ENCODE results near the gene PBX2. TPM values are rescaled to one million over a fixed set of nuclear protein-coding genes. Genes with fewer than 3 reads are reported as not detected.

Gene PBX2
- total and polyA plus RNA-seq, 2 experiments from 2014 or later, result 7.2 to 111 TPM

DNA sequence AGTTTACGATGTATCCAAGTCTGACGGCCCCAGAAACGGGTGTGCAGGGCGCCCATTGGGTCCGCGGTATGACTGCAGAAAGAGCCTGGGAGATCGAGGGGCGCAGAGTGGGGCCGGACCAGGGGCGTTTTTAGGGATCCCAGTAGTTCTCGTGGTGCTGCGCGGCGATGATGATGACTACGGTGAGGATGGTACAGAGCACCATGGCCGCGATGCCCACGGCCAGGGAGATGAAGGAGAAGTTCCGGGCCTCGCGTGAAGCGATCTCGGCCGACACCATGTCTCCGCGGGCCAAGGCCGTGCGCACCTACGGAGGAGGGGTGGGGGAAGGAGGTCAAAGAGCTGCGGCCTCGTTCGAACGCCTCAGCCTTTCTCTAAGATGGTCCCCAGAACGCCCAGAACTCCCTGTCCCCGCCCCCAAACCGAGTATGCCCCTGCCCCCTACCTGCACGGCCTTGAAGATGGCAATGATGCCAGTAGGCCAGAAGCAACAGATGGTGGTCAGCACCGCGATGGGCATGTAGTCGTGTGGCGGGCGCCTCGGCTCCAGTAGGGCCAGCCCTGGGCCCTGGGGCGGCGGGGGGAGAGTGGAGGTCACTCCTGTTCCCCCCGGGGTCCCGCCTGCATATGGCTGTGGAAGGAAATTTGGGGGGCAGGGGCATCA lies 40.8 kb downstream of the PBX2 start:
- Histone ChIP-seq H3K27me3 (ENCODE audit: insufficient read depth) (peaks cover 44% of the 10 kb centered on the region), H2AFZ (peak overlapping the region; percentile 92), H3K79me2 (replicated peaks; ENCODE audit: insufficient read depth) (no peaks in the 10 kb centered on the region), H3F3A (replicated peaks; ENCODE audit: low read depth) (peaks cover 9% of the 10 kb centered on the region), H3K9me2 (ENCODE audit: insufficient read depth) (no peaks in the 10 kb centered on the region; the same call in 1 of the 2 replicates), H3K36me3 (ENCODE audit: insufficient read depth) (no peaks in the 10 kb centered on the region), H3K4me2 (peak overlapping the region; percentile 97), H4K20me1 (replicated peaks; ENCODE audit: insufficient read depth) (0 out of 2 replicates have a peak, but pooled peaks cover 5% of the 10 kb centered on the region), H3K4me1 (ENCODE audit: insufficient read depth) (peaks cover 41% of the 10 kb centered on the region), H3K4me3 (peak overlapping the region; percentile 100), H3K27ac (ENCODE audit: low read depth) (no peak overlapping the region)
- peak; percentile 6 for ATAC-seq
- no peak overlapping the region for H3K27ac Mint-ChIP-seq
- H3K27me3 Mint-ChIP-seq (ENCODE audit: insufficient read depth, low read depth, poor library complexity), result peaks cover 45% of the 10 kb centered on the region
- no peaks in the 10 kb centered on the region for H3K36me3 Mint-ChIP-seq (ENCODE audit: low read depth)
- peaks cover 57% of the 10 kb centered on the region for H3K4me1 Mint-ChIP-seq
- DNase-seq (ENCODE audit: low spot score), result peak; percentile 73
- H3K9me3 Mint-ChIP-seq, result no peaks in the 10 kb centered on the region; the same call in 2 of the 3 replicates
- peak overlapping the region; percentile 92 for H3K4me3 Mint-ChIP-seq
- TF ChIP-seq, protein P1, sequence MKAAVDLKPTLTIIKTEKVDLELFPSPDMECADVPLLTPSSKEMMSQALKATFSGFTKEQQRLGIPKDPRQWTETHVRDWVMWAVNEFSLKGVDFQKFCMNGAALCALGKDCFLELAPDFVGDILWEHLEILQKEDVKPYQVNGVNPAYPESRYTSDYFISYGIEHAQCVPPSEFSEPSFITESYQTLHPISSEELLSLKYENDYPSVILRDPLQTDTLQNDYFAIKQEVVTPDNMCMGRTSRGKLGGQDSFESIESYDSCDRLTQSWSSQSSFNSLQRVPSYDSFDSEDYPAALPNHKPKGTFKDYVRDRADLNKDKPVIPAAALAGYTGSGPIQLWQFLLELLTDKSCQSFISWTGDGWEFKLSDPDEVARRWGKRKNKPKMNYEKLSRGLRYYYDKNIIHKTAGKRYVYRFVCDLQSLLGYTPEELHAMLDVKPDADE (IDR thresholded peaks at IDR 0.05), result no peak
- no peak for TF ChIP-seq STAT1 (IDR thresholded peaks at IDR 0.05; ENCODE audit: unreplicated experiment)
- no peak for TF ChIP-seq NANOG (IDR thresholded peaks at IDR 0.05; ENCODE audit: borderline replicate concordance)
- TF ChIP-seq EZH2 (IDR thresholded peaks at IDR 0.05; ENCODE audit: low read depth, unreplicated experiment), result no peak
- no peak for TF ChIP-seq EZH2phosphoT487 (IDR thresholded peaks at IDR 0.05; ENCODE audit: unreplicated experiment)
- no peak for TF ChIP-seq CREB1 (CRISPR knock-in tag; IDR thresholded peaks at IDR 0.05; ENCODE audit: low read depth)
- TF ChIP-seq, protein P2, sequence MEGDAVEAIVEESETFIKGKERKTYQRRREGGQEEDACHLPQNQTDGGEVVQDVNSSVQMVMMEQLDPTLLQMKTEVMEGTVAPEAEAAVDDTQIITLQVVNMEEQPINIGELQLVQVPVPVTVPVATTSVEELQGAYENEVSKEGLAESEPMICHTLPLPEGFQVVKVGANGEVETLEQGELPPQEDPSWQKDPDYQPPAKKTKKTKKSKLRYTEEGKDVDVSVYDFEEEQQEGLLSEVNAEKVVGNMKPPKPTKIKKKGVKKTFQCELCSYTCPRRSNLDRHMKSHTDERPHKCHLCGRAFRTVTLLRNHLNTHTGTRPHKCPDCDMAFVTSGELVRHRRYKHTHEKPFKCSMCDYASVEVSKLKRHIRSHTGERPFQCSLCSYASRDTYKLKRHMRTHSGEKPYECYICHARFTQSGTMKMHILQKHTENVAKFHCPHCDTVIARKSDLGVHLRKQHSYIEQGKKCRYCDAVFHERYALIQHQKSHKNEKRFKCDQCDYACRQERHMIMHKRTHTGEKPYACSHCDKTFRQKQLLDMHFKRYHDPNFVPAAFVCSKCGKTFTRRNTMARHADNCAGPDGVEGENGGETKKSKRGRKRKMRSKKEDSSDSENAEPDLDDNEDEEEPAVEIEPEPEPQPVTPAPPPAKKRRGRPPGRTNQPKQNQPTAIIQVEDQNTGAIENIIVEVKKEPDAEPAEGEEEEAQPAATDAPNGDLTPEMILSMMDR (conservative IDR thresholded peaks at IDR 0.05; ENCODE audit: low read depth in 2 of 2), result no peak; a peak in 2 of 4 replicates
- TF ChIP-seq POLR2AphosphoS5 (IDR thresholded peaks at IDR 0.05; ENCODE audit: low read depth), result no peak
- TF ChIP-seq, protein P3, sequence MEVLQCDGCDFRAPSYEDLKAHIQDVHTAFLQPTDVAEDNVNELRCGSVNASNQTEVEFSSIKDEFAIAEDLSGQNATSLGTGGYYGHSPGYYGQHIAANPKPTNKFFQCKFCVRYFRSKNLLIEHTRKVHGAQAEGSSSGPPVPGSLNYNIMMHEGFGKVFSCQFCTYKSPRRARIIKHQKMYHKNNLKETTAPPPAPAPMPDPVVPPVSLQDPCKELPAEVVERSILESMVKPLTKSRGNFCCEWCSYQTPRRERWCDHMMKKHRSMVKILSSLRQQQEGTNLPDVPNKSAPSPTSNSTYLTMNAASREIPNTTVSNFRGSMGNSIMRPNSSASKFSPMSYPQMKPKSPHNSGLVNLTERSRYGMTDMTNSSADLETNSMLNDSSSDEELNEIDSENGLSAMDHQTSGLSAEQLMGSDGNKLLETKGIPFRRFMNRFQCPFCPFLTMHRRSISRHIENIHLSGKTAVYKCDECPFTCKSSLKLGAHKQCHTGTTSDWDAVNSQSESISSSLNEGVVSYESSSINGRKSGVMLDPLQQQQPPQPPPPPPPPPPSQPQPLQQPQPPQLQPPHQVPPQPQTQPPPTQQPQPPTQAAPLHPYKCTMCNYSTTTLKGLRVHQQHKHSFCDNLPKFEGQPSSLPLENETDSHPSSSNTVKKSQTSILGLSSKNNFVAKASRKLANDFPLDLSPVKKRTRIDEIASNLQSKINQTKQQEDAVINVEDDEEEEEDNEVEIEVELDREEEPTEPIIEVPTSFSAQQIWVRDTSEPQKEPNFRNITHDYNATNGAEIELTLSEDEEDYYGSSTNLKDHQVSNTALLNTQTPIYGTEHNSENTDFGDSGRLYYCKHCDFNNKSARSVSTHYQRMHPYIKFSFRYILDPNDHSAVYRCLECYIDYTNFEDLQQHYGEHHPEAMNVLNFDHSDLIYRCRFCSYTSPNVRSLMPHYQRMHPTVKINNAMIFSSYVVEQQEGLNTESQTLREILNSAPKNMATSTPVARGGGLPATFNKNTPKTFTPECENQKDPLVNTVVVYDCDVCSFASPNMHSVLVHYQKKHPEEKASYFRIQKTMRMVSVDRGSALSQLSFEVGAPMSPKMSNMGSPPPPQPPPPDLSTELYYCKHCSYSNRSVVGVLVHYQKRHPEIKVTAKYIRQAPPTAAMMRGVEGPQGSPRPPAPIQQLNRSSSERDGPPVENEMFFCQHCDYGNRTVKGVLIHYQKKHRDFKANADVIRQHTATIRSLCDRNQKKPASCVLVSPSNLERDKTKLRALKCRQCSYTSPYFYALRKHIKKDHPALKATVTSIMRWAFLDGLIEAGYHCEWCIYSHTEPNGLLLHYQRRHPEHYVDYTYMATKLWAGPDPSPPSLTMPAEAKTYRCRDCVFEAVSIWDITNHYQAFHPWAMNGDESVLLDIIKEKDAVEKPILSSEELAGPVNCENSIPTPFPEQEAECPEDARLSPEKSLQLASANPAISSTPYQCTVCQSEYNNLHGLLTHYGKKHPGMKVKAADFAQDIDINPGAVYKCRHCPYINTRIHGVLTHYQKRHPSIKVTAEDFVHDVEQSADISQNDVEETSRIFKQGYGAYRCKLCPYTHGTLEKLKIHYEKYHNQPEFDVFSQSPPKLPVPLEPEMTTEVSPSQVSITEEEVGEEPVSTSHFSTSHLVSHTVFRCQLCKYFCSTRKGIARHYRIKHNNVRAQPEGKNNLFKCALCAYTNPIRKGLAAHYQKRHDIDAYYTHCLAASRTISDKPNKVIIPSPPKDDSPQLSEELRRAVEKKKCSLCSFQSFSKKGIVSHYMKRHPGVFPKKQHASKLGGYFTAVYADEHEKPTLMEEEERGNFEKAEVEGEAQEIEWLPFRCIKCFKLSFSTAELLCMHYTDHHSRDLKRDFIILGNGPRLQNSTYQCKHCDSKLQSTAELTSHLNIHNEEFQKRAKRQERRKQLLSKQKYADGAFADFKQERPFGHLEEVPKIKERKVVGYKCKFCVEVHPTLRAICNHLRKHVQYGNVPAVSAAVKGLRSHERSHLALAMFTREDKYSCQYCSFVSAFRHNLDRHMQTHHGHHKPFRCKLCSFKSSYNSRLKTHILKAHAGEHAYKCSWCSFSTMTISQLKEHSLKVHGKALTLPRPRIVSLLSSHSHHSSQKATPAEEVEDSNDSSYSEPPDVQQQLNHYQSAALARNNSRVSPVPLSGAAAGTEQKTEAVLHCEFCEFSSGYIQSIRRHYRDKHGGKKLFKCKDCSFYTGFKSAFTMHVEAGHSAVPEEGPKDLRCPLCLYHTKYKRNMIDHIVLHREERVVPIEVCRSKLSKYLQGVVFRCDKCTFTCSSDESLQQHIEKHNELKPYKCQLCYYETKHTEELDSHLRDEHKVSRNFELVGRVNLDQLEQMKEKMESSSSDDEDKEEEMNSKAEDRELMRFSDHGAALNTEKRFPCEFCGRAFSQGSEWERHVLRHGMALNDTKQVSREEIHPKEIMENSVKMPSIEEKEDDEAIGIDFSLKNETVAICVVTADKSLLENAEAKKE (CRISPR knock-in tag; IDR thresholded peaks at IDR 0.05), result no peak
- TF ChIP-seq ZNF331 (CRISPR knock-in tag; IDR thresholded peaks at IDR 0.05; ENCODE audit: low read depth), result no peak
- TF ChIP-seq, protein P4, sequence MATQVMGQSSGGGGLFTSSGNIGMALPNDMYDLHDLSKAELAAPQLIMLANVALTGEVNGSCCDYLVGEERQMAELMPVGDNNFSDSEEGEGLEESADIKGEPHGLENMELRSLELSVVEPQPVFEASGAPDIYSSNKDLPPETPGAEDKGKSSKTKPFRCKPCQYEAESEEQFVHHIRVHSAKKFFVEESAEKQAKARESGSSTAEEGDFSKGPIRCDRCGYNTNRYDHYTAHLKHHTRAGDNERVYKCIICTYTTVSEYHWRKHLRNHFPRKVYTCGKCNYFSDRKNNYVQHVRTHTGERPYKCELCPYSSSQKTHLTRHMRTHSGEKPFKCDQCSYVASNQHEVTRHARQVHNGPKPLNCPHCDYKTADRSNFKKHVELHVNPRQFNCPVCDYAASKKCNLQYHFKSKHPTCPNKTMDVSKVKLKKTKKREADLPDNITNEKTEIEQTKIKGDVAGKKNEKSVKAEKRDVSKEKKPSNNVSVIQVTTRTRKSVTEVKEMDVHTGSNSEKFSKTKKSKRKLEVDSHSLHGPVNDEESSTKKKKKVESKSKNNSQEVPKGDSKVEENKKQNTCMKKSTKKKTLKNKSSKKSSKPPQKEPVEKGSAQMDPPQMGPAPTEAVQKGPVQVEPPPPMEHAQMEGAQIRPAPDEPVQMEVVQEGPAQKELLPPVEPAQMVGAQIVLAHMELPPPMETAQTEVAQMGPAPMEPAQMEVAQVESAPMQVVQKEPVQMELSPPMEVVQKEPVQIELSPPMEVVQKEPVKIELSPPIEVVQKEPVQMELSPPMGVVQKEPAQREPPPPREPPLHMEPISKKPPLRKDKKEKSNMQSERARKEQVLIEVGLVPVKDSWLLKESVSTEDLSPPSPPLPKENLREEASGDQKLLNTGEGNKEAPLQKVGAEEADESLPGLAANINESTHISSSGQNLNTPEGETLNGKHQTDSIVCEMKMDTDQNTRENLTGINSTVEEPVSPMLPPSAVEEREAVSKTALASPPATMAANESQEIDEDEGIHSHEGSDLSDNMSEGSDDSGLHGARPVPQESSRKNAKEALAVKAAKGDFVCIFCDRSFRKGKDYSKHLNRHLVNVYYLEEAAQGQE (IDR thresholded peaks at IDR 0.05; ENCODE audit: unreplicated experiment), result no peak
- TF ChIP-seq JUNB (IDR thresholded peaks at IDR 0.05; ENCODE audit: unreplicated experiment), result no peak
- TF ChIP-seq ZNF114 (CRISPR knock-in tag; IDR thresholded peaks at IDR 0.05), result no peak
